Kidney glomerular epithelial cell (primary cell): ENCODE measurements around the gene STX10.
"Not testable (repeated sequence)": the region's sequence is repeated elsewhere in the genome, so short reads cannot be mapped to it uniquely, and the experiment has no call there.

Experiments
- DNase-seq: peaks from one replicate; lab custom pipeline; 2025; lab: John Stamatoyannopoulos, UW

STX10 gene, protein sequence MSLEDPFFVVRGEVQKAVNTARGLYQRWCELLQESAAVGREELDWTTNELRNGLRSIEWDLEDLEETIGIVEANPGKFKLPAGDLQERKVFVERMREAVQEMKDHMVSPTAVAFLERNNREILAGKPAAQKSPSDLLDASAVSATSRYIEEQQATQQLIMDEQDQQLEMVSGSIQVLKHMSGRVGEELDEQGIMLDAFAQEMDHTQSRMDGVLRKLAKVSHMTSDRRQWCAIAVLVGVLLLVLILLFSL

GRCh38 chr19:13150187-13150930 lies at the start of gene STX10, which contains the start of gene IER2:
Gene STX10, minus strand, starts transcription at chr19:13150375. Its CDS starts 202 bp downstream, at chr19:13150173.
Gene IER2, plus strand, starts transcription at chr19:13150411. Its CDS starts 2,776 bp downstream, at chr19:13153187.
- peak; percentile 88 for DNase-seq

DNA sequence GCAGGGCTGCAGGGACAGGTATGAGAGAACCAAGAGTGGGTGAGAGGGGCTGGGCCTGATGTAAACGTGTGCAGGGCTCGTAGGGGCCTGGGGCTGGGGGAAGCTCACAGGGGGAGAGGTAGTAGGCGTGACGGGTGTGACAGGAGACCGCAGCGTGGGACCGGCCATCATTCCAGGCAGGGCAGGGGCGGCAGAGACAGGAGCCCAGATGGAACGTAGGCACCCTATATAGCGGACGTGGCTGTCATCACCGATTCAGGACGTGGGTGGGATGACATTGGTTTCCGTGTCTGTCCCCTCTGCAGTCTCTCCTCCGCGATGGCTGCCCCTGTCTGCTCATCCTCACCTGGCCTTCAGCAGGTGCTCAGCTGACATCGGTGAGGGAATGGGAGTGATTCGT lies 48.5 kb upstream of the STX10 start:
- no peak for DNase-seq

- no peak for DNase-seq
Measured at GRCh38 chr19:13195678-13196077, 45.5 kb upstream of the STX10 start.

DNA sequence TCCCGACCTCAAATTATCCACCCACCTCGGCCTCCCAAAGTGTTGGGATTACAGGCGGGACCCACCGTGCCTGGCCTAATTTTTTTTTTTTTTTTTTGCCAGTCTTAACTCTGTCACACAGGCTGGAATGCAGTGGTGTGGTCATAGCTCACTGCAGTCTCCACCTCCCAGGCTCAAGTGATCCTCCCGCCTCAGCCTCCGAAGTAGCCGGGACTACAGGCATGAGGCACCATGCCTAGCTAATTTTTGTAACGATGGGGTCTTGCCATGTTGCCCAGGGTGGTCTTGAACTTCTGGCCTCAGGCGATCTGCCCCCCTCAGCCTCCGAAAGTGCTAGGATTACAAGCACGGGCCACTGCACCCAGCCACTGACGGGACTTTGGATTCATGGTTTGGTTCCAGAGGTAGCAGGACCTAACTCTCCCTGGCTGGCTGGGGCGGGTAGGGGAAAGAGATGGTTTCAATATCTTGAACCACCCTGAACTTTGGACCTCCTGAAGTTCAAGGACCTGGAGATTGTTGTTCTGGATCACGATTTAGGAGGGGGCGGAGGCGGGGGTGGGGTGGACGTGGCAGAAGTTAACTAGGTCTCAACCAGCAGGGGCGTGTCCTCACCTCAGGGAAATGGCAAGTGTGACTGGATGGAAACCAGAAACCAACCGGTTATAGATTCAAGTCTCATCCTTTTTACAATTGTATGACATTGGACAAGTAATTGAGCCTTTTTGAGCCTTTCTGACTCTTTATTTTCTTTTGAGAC lies 40.8 kb upstream of the STX10 start:
- no peak for DNase-seq

GRCh38 chr19:13189600-13189999 lies 39.4 kb upstream of the STX10 start:
- no peak for DNase-seq

DNA sequence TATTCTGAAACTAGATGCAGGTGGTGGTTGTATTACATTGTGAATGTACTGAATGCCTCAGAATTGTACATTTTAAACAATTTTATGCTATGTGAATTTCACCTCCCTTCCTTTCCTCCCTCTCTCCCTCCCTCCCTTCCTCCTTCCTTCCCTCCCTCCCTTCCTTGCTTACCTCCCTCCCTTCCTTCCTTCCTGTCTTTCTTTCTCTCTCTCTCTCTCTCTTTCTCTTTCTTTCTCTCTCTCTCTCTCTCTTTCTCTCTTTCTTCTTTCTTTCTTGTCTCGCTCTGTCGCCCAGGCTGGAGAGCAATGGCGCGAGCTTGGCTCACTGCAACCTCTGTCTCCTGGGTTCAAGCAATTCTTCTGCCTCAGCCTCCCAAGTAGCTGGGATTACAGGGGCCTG lies 37.2 kb upstream of the STX10 start:
- DNase-seq = no peak

- DNase-seq = not testable (repeated sequence)
Measured at GRCh38 chr19:13186688-13187087, 36.5 kb upstream of the STX10 start.

GRCh38 chr19:13185763-13186657 lies 35.8 kb upstream of the STX10 start:
- not testable (repeated sequence) for DNase-seq

DNA sequence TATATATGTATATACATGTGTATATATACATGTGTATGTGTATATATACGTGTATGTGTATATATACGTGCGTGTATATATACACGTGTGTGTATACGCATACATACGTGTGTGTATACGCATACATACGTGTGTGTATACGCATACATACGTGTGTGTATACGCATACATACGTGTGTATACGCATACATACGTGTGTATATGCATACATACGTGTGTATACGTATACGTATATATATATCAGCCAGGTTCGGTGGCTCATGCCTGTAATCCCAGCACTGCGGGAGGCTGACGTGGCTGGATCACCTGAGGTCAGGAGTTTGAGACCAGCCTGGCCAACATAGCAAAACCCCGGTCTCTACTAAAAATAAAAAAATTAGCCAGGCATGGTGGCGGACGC lies 34.8 kb upstream of the STX10 start:
- DNase-seq = not testable (repeated sequence)

DNA sequence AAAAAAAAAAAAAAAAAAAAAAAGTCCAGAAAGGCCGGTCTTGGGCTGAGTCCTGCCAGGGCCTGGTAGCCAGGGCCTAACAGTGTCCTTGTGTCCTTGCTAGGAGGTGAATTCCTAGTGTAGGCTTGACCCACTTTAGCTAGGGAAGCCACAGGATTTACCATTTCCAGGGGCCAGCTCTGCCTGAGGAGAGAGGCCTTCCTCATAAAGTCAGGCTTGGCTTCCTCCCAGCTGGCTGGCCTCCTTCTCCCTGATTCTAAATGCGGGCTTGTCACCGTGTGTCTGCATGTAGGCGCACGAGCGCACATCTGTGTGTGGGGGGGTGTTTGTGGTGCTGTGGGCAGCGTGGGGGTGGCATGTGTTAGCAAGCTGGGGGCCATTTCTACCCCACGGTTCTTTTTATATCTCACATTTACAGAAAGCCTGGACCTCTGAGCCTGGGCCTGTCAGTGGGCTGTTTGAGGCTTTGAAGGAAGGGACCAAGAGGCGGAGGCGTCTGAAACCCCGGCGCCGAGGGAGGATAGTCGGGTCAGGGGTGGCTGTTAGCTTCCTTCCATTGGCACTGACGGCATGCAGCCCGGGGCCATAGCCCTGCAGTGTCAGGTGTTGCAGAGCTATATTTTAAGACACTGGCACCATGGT lies 31.7 kb upstream of the STX10 start:
- DNase-seq = peak; percentile 12

DNA sequence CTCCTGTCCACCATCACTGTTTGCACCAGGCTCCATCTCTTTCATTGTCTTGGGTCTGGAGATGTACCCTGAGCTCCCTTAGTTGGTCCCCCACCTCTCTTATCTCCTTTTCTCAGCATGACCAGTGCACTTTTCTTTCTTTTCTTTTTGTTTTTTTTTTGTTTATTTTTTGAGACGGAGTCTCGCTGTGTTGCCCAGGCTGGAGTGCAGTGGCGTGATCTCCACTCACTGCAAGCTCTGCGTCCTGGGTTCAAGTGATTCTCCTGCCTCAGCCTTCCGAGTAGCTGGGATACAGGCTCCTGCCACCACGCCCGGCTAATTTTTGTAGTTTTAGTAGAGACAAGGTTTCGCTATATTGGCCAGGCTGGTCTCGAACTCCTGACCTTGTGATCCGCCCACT lies 28.1 kb upstream of the STX10 start:
- not testable (repeated sequence) for DNase-seq

DNA sequence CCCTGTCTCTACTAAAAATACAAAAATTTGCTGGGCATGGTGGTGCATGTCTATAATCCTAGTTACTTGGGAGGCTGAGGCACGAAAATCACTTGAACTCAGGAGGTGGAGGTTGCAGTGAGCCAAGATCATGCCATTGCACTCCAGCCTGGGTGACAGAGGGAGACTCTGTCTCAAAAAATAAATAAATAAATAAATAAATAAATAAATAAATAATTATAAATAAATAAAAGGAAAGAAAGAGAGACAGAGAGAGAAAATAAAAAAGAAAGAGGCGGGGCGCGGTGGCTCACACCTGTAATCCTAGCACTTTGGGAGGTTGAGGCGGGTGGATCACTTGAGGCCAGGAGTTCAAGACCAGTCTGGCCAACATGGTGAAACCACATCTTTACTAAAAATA lies 27.4 kb upstream of the STX10 start:
- not testable (repeated sequence) for DNase-seq

DNA sequence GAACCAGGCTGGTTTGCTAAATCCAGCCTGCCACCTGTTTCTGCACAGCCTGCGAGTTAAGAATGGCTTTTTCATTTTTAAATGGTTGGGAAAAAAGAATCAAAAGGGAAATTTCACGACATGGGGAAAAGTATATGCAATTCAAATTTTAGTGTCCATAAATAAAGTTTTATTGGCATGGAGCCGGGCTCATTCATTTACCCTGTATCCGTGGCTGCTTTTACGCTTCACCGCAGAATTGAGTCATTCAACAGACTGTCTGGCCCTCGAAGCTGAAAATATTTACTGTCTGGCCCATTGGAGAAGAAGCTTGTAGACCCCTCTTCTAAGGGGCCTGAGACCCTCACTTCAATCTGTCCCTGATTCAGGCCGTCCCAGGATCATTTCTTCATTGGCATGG lies 26.2 kb upstream of the STX10 start:
- peak; percentile 12 for DNase-seq

DNA sequence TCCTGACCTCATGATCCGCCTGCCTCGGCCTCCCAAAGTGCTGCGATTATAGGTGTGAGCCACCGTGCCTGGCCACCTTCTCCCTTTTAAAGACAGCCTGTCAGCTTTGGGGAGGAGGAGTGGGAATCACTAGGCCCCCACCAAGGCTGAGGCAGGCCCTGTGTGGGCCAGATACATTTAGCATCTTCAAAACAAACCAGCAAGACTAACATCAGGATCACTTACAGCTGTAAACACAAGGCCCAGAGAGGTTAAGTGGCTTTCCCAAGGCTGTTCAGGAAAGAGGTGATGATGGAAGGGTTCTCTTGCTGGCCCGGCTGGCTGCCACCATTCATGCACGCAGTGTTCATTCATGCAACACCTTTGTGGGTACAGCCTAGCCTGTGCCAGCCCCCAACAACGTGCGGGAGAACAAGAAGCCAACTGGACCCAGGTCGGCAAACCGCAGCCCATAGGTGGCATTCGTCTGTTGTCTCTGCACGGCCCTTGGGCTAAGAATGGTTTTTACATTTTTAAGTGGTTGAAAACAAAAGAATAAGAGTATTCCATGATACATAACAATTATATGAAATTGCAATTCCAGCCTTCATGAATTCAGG lies 23.1 kb upstream of the STX10 start:
- DNase-seq = no peak

DNA sequence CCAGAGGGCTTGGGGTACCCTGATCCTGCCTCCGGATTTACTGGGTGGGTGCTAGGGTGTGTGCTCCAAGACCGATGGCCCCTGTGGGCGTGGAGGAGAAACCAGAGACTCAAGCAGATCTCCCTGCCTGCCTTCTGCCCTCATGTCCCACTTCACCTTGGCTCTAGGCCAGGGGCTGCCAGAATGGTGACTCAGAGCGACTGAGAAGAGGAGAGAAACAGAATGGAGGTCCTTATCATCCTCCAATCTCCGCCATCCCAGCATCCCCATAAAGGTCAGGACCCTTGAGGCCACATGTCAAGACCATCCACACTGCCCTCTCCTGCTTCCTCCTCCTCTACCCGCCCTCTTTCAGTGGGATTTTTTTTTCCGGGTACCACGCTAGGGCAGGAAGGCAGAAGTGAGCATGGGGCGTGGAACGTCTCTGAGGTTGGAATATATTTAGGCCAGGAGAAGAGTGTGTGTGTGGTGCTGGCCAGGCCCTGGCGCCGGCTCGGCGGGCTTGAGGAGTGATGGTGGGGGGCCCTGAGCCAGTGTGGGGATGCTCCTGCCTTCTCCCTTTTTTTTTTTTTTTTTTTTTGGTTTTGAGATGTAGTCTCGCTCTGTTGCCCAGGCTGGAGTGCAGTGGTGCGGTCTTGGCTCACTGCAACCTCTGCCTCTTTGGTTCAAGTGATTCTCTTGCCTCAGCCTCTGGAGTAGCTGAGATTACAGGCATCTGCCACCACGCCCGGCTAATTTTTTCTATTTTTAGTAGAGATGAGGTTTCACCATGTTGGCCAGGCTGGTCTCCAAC lies 22.4 kb upstream of the STX10 start:
- DNase-seq = peak; percentile 42

DNA sequence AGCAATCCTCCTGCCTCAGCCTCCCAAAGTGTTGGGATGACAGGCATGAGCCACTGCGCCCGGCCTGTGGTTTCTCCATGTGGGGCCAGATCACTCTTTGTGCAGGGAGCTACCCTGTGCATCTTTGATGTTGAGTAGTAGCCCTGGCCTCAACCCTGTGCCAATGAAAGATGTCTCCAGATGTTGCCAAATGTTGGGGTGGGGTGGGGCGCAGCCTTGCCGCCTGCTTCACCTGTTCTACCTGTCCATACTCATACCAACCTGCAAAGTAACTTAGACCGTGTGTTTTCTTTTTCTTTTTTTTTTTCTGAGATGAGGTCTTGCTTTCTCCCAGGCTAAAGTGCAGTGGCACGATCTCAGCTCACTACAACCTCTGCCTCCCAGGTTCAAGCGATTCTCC lies 21.0 kb upstream of the STX10 start:
- DNase-seq = no peak

DNA sequence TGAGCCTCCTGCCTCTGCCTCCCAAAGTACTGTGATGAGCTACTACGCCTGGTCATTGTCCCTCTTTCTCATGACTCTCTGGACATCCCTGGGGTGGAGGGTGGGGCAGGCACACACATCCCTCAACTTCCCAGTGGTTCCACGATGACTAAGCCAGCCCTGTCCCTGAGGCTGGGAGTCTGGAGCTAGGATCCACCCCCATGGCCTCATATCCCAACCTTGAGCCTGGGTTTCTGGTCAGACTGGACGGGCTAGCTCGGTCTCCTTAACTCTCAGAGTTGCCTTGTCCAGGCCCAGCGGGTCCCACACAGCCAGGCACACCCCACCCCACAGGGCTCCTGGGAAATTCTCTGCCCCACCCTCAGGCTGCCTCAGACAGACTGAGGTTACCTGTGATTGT lies 19.6 kb upstream of the STX10 start:
- peak; percentile 1 for DNase-seq

DNA sequence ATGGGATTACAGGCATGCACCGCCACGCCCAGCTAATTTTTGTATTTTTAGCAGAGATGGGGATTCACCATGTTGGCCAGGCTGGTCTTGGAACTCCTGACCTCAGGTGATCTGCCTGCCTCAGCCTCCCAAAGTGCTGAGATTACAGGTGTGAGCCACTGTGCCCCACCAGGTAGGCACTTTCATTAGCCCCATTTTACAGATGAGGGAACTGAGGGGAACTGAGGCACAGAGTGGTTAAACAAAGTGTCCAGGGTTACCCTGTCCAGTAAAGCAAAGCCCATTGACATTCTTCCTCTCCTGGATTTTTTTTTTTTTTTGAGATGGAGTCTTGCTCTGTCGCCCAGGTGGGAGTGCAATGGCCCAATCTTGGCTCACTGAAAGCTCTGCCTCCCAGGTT lies 16.0 kb upstream of the STX10 start:
- DNase-seq = not testable (repeated sequence)

GRCh38 chr19:13165162-13165997 lies 15.2 kb upstream of the STX10 start:
- DNase-seq = no peak
